Gastrocnemius medialis (tissue), 4 donors: ENCODE measurements around the gene CDH4. TPM values are rescaled to one million over a fixed set of nuclear protein-coding genes. Genes with fewer than 3 reads are reported as not detected.

Source experiments
- ATAC-seq, 2 donors: fragments of 150-250 bp; one replicate each; pipeline ENCODE4 v1.9.1; 2016
- DNase-seq, 2 donors: peaks; one replicate each; pipeline ENCODE4 v3.0.0-alpha.2; 2019
- H3K27ac ChIP-seq, 4 donors: fragments of 200-600 bp; sonication (generic); 1 replicate in 1 of 4; 2 replicates in 3 of 4; pipeline ENCODE4 v1.5.1; 2016 to 2018; ENCODE audit warnings: mild to moderate bottlenecking in 2 of 4, moderate library complexity in 1 of 4
- H3K27me3 ChIP-seq, 3 donors: fragments of 200-600 bp; sonication (generic) in 2 of 3; 1 replicate in 1 of 3; 2 replicates in 2 of 3; pipeline versions ENCODE4 v1.5.1 to v1.6.0; 2016 to 2019; ENCODE audit warnings: mild to moderate bottlenecking in 1 of 3, moderate library complexity in 1 of 3
- H3K36me3 ChIP-seq, 2 donors: fragments of 200-600 bp; sonication (generic) in 1 of 2; one replicate each; pipeline ENCODE4 v1.5.1; 2017 to 2018
- H3K4me1 ChIP-seq, 2 donors: fragments of 200-600 bp; sonication (generic) in 1 of 2; one replicate each; pipeline ENCODE4 v1.5.1; 2016 to 2017; ENCODE audit warnings: mild to moderate bottlenecking in 2 of 2
- H3K4me3 ChIP-seq, 4 donors: fragments of 200-600 bp; sonication (generic) in 3 of 4; 1 replicate in 1 of 4; 2 replicates in 3 of 4; pipeline ENCODE4 v1.5.1; 2016 to 2019; ENCODE audit warnings: mild to moderate bottlenecking in 2 of 4
- H3K9me3 ChIP-seq, 3 donors: fragments of 200-600 bp; sonication (generic) in 2 of 3; 1 replicate in 1 of 3; 2 replicates in 2 of 3; pipeline ENCODE4 v1.5.1; 2016 to 2019
- POLR2A ChIP-seq, 2 donors: fragments of 450-650 bp; IDR thresholded peaks; one replicate each; pipeline ENCODE4 v1.6.1; 2017; ENCODE audit warnings: antibody characterized with exemption in 2 of 2, mild to moderate bottlenecking in 2 of 2, moderate library complexity in 2 of 2
- in situ Hi-C, 4 donors: fragments of 200-750 bp; cut with MboI; loops; one replicate each; pipeline versions ENCODE4 v1.15.0 to v1.8.0; 2017; ENCODE audit warnings: low sequenced_read_pairs in 4 of 4
- intact Hi-C: fragments of 100-400 bp; cut with DNase I; formaldehyde crosslinking; loops from one replicate; pipeline ENCODE4 v1.15.1; 2023; ENCODE audit warnings: low total_unique reads
- total RNA-seq, 4 donors: library from RNA; depleted of rRNA; stranded (reverse); fragments of >200 nt; gene quantifications; one replicate each; pipeline versions ENCODE4 v1.1.0 to v1.2.3, GENCODE V29; 2016
- TF ChIP-seq, protein P1 (sequence below), 5 experiments: fragments of 450-650 bp in 3 of 5; fragments of 200-600 bp in 2 of 5; sonication (generic) in 2 of 5; IDR thresholded peaks in 4 of 5; conservative IDR thresholded peaks in 1 of 5; 1 replicate in 4 of 5; 2 replicates in 1 of 5; pipeline ENCODE4 v1.5.1; 2016 to 2019; ENCODE audit warnings: antibody characterized with exemption in 5 of 5, mild to moderate bottlenecking in 3 of 5, moderate library complexity in 3 of 5

The CDH4 gene
- total RNA-seq, 4 donors from 2014 or later: 0.38 to 1.2 (median 0.86) TPM

DNA sequence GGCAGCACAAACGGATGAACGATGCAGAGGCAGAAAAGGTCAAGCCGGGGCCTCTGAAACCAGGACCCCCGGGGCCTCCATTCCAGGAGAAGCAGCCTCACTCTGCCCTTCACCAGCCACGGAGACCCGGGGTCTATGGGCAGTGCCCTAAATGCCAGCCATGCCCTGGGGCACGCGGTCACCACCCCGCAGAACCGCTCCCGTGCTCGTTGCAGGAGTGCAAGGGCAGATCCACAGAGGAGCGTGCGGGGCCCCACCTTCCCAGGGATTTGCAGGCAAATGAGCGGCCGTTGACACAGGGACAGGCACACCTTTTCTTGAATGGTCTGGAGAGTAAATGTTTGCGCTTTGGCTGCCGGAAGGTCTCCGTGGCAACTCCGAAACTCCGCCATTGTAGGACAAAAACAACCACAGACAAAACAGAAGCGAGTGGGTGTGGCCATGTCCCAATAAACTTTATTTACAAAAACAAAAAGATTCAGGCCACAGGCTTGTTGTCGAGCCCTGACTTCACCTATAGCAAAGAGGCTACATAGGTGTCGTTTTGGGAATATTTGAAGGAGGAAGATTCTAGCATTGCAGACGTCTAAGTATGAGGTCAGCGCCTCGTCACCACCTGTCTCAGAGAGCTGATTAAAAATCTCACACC is 650.3 kb downstream of the CDH4 start:
- H3K27me3 ChIP-seq: peaks cover 0 to 12% (median 12%) of the 10 kb centered on the region in 3 donors
- in situ Hi-C loops (no loop called here), intact Hi-C loops (no loop called here)
- H3K36me3 ChIP-seq: no peaks in the 10 kb centered on the region
- no peak overlapping the region for H3K4me3 ChIP-seq
- no peak overlapping the region for H3K27ac ChIP-seq
- H3K4me1 ChIP-seq: no peaks in the 10 kb centered on the region
- no peak for TF ChIP-seq POLR2A (IDR thresholded peaks at IDR 0.05)
- TF ChIP-seq, protein P1, sequence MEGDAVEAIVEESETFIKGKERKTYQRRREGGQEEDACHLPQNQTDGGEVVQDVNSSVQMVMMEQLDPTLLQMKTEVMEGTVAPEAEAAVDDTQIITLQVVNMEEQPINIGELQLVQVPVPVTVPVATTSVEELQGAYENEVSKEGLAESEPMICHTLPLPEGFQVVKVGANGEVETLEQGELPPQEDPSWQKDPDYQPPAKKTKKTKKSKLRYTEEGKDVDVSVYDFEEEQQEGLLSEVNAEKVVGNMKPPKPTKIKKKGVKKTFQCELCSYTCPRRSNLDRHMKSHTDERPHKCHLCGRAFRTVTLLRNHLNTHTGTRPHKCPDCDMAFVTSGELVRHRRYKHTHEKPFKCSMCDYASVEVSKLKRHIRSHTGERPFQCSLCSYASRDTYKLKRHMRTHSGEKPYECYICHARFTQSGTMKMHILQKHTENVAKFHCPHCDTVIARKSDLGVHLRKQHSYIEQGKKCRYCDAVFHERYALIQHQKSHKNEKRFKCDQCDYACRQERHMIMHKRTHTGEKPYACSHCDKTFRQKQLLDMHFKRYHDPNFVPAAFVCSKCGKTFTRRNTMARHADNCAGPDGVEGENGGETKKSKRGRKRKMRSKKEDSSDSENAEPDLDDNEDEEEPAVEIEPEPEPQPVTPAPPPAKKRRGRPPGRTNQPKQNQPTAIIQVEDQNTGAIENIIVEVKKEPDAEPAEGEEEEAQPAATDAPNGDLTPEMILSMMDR (IDR thresholded peaks at IDR 0.05 in 4 of 5, conservative IDR thresholded peaks at IDR 0.05 in 1 of 5): no peak
- DNase-seq (no peak), ATAC-seq (no peak)
- no peaks in the 10 kb centered on the region for H3K9me3 ChIP-seq

DNA sequence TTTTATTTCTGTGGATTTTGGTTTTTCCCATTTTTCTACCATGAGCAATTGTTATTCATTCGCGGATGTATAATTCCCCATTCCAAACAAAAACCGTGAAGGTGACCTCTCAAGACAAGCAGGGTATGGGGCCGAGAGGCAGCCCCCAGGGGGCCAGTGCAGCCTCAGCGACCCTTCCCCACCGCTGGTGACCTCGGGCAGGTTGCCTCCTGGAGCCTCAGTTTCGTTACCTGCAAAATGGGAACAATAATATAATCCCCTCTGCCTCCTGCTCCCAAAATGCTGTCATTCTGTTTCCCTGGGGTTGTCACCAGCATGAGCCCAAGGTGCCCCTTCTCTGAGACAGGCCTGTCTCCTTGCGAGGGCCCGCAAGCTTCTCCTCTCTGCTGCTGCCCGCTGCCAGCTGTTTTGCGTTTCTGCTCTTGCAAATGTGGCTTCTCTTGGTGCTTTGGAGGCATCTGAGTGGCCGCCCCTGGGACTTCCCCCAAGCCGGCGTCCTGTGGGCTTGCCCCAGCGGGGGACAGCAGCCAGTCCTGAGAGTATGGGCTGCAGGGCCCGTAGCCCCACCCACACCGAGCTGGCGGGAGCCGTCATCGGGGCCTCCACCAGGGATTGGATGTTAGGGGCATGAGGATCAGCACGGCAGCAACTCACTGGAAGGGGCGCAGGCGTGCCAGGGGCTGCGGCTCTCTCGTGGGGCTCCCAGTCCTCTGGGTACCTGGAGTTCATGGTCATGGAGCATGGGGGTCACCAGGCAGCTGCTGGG is 651.7 kb downstream of the CDH4 start:
- in situ Hi-C loops: no loop called here
- Histone ChIP-seq H3K4me1 (no peaks in the 10 kb centered on the region), H3K36me3 (no peaks in the 10 kb centered on the region), H3K9me3 (no peaks in the 10 kb centered on the region), H3K27ac (no peak overlapping the region), H3K4me3 (no peak overlapping the region), H3K27me3 (peaks cover 0 to 12% (median 9%) of the 10 kb centered on the region in 3 donors)
- no peak for DNase-seq
- no peak for ATAC-seq
- no peak for TF ChIP-seq POLR2A (IDR thresholded peaks at IDR 0.05)
- TF ChIP-seq, protein P1 (IDR thresholded peaks at IDR 0.05 in 4 of 5, conservative IDR thresholded peaks at IDR 0.05 in 1 of 5): no peak
- intact Hi-C loops: no loop called here

DNA sequence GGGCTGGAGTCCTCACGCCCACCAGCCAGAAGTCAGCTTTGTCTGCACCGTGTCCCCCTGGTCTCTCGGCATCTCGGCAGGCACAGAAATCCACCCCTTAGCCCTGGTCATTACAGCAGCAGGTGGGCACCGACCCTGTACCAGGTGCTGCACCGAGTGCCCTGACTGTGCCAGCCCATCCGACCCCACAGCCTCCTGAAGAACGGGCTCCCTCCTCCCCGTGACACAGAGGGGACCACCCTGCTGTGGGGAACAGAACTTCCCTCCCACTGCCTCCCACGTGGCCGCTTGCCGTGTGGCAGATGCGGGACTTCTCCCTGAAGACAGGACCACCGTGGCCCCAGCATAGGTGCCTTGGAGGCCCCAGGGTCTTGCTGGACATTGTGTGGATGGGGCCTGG is 652.4 kb downstream of the CDH4 start:
- Histone ChIP-seq H3K4me1 (no peaks in the 10 kb centered on the region), H3K27me3 (peaks cover 0 to 12% (median 9%) of the 10 kb centered on the region in 3 donors), H3K4me3 (no peak overlapping the region), H3K9me3 (no peaks in the 10 kb centered on the region), H3K36me3 (no peaks in the 10 kb centered on the region), H3K27ac (no peak overlapping the region)
- no peak for ATAC-seq
- no peak for DNase-seq
- TF ChIP-seq, protein P1 (IDR thresholded peaks at IDR 0.05 in 4 of 5, conservative IDR thresholded peaks at IDR 0.05 in 1 of 5): no peak
- no peak for TF ChIP-seq POLR2A (IDR thresholded peaks at IDR 0.05)
- intact Hi-C loops (no loop called here), in situ Hi-C loops (no loop called here)

DNA sequence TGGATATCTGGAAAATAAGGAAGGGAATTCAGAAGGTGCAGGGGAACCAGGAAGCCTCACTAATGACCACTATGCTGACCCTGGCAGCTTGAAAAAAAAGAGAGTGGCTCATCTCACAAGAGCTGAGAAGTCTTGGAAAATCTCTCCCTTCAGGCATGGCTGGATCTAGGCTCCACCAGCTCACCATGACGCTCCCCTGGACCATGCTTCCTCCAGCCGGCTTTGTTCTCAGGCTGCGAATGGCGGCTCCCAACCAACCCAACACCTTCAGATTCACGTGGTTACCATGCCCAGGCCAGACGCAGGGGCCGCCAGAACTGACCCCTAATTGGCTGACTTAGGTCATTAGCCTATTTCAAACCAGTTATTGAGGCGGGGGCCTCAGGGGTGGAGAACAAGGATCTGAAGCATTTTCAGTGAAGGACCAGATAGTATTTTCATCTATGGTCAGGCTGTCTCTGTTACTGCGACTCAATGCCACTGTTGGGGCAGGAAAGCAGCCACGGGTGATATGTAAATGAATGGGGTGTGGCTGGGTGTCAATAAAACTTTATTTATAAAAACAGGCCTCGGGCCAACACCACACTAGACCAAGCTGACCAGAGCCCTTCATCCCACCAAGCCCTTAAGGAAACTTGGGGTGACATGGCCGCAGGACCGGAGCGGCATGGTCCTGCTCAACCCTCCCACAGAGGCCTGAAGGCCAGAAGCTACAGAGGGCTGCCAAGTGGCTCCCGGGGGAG is 653.9 kb downstream of the CDH4 start:
- in situ Hi-C loops: no loop called here
- Histone ChIP-seq H3K9me3 (no peaks in the 10 kb centered on the region), H3K36me3 (no peaks in the 10 kb centered on the region), H3K27me3 (no peaks in the 10 kb centered on the region), H3K27ac (no peak overlapping the region), H3K4me1 (no peaks in the 10 kb centered on the region), H3K4me3 (no peak overlapping the region)
- intact Hi-C loops: no loop called here
- no peak for ATAC-seq
- TF ChIP-seq, protein P1 (IDR thresholded peaks at IDR 0.05 in 4 of 5, conservative IDR thresholded peaks at IDR 0.05 in 1 of 5): no peak
- TF ChIP-seq POLR2A (IDR thresholded peaks at IDR 0.05): no peak
- DNase-seq: no peak
